Uterus (tissue), 2 donors: ENCODE measurements around the gene TMF1.

ENCODE experiments used
- POLR2A ChIP-seq, 2 donors: fragments of 450-650 bp; IDR thresholded peaks; one replicate each; pipeline ENCODE4 v1.6.1; 2016; ENCODE audit warnings: antibody characterized with exemption in 2 of 2, mild to moderate bottlenecking in 1 of 2, moderate library complexity in 1 of 2
- TF ChIP-seq, protein P1 (sequence below), 4 experiments: fragments of 200-600 bp in 2 of 4; fragments of 450-650 bp in 2 of 4; sonication (generic) in 2 of 4; IDR thresholded peaks; one replicate each; pipeline ENCODE4 v1.5.1; 2016 to 2019; ENCODE audit warnings: antibody characterized with exemption in 4 of 4, mild to moderate bottlenecking in 2 of 4, moderate library complexity in 1 of 4

- TF ChIP-seq, protein P1, sequence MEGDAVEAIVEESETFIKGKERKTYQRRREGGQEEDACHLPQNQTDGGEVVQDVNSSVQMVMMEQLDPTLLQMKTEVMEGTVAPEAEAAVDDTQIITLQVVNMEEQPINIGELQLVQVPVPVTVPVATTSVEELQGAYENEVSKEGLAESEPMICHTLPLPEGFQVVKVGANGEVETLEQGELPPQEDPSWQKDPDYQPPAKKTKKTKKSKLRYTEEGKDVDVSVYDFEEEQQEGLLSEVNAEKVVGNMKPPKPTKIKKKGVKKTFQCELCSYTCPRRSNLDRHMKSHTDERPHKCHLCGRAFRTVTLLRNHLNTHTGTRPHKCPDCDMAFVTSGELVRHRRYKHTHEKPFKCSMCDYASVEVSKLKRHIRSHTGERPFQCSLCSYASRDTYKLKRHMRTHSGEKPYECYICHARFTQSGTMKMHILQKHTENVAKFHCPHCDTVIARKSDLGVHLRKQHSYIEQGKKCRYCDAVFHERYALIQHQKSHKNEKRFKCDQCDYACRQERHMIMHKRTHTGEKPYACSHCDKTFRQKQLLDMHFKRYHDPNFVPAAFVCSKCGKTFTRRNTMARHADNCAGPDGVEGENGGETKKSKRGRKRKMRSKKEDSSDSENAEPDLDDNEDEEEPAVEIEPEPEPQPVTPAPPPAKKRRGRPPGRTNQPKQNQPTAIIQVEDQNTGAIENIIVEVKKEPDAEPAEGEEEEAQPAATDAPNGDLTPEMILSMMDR (IDR thresholded peaks at IDR 0.05) = no peak
- no peak for TF ChIP-seq POLR2A (IDR thresholded peaks at IDR 0.05)
Observed at GRCh38 chr3:69009559-69010410, 42.3 kb downstream of the TMF1 start.
